Rectal smooth muscle tissue (tissue), 1 donor: ENCODE data around the gene IL17REL.

Experiments used
- H3K27ac ChIP-seq: one replicate; pipeline ENCODE4 v1.7.0; 2013; ENCODE audit warnings: low read depth, low read length, inconsistent platforms
- H3K27me3 ChIP-seq: one replicate; pipeline ENCODE4 v1.7.0; 2013; ENCODE audit warnings: low read length; ENCODE audit not compliant: control insufficient read depth, insufficient read depth
- H3K36me3 ChIP-seq: one replicate; pipeline ENCODE4 v1.7.0; 2013; ENCODE audit warnings: low read length; ENCODE audit not compliant: control insufficient read depth, insufficient read depth
- H3K4me1 ChIP-seq: one replicate; pipeline ENCODE4 v1.7.0; 2013; ENCODE audit warnings: low read length; ENCODE audit not compliant: control insufficient read depth, insufficient read depth
- H3K4me3 ChIP-seq: one replicate; pipeline ENCODE4 v1.7.0; 2013; ENCODE audit warnings: low read length
- H3K9ac ChIP-seq: one replicate; pipeline ENCODE4 v1.7.0; 2013; ENCODE audit warnings: low read length

IL17REL gene

DNA sequence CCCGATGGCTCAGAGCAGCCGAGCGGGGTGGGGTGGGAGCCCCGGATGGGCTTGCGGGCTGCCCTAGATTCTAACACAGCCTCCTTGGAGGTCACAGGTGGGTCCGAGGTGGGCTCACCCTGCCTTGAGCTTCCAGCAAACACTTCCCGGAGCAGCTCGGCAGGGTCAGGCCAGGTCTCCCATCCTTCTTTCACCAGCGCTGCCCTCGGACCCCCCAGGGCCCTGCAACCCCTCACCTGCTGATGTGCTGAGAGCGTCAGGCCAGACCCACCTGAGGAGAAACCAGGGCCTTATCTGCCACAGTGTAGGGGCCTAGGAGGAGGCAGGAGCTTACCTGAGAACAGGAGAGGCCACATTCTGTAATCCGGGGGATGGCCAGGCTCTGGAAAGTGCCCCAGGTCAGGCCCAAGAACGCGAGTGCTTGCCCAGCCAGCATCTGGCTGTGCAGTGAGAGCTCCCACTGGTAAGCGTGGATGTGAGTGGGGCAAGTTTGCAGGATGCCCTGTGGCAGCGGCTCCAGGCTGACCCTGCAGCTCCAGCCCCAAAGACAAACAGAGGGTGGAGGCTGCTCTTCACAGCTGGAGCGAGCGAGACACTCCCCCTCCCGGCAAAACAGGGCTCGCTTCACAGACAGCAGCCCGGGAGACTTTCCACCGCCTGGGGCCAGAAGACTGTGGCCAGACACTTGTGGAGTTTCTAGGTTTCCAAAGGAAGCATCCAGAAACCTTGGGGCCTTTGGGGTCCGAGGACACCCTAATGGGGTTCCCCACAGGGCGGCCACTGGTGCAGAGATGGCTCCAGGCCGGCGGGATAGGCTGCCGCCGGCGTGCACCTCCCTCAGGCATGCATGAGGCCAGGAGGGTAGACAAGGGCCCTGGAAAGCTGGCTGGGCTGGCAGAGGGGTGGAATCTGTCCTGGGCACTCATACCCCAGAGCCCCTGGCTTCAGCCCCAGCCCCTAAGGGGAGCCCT lies at the start of gene IL17REL:
Gene IL17REL (minus strand): TSS at position 555 of the 971 bp plus-strand sequence. CDS start 119 bp downstream, at position 436.
- H3K4me1 ChIP-seq = no peaks in the 10 kb centered on the region
- no peak within 1 kb of the TSS for H3K9ac ChIP-seq
- peaks cover 27% of the 10 kb centered on the region for H3K27me3 ChIP-seq
- no peak within 1 kb of the TSS for H3K4me3 ChIP-seq
- no peak within 1 kb of the TSS for H3K27ac ChIP-seq
- H3K36me3 ChIP-seq = no peaks in the 10 kb centered on the region

DNA sequence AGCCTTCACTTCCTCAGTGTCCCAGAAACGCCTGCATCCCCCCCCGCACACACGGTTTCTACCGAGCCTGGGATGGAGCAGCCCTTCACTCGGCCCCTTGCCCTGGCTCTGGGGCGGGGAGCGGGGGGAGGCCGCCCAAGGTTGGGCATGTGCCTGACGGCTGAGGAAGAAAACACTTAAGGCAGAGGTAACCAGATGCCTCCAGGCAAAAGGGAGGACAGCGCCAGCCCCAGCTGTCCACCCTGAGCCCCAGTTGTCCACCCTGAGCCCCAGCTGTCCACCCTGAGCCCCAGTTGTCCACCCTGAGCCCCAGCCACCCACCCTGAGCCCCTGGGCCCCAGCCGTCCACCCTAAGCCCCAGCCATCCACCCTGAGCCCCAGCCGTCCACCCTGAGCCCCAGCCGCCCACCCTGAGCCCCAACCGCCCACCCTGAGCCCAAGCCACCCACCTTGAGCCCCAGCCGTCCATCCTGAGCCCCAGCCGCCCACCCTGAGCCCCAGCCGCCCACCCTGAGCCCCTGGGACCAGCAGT lies 49.3 kb upstream of the IL17REL start:
- no peak overlapping the region for H3K4me3 ChIP-seq

DNA sequence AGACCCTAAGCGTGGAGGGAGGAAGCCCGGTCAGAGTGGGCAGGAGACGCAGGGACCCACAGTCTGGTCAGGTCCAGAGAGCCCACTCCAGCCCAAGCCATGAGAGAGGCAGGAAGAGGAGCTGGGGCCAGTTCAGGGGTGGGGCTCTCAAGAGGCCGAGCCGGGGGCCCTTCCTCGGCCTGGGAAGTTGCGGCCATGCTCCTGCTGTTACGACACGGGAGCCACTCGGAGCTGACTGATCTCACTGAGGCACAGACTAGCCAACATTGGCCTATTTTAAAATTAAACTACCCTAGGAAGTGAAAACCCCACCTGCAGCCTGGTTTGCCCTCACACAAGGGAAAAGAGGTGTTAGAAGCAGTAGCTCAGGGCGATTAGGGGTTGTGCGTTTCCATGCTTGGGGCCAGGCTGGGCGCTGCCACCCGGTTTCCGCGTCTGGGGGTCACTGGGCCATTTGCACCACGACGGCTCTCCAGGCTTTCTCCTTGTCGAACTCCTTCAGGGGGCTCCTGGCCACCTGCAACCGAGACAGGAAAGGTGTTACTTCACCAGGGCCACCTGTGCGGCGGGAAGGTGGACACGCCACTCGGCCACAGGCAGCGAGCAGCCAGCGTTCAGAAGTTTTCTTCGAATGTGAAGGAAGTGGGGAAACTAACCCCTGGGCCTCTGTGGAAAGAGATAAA lies 48.7 kb upstream of the IL17REL start:
- H3K4me3 ChIP-seq = no peak overlapping the region
- peaks cover 2% of the 10 kb centered on the region for H3K27me3 ChIP-seq
- no peak overlapping the region for H3K9ac ChIP-seq
- H3K4me1 ChIP-seq = no peaks in the 10 kb centered on the region
- no peak overlapping the region for H3K27ac ChIP-seq
- H3K36me3 ChIP-seq = no peaks in the 10 kb centered on the region

More for the DNA sequence above, 49.3 kb upstream of the IL17REL start:
- Histone ChIP-seq H3K27ac (no peak overlapping the region), H3K27me3 (no peaks in the 10 kb centered on the region), H3K36me3 (no peaks in the 10 kb centered on the region), H3K4me1 (no peaks in the 10 kb centered on the region), H3K9ac (no peak overlapping the region)

DNA sequence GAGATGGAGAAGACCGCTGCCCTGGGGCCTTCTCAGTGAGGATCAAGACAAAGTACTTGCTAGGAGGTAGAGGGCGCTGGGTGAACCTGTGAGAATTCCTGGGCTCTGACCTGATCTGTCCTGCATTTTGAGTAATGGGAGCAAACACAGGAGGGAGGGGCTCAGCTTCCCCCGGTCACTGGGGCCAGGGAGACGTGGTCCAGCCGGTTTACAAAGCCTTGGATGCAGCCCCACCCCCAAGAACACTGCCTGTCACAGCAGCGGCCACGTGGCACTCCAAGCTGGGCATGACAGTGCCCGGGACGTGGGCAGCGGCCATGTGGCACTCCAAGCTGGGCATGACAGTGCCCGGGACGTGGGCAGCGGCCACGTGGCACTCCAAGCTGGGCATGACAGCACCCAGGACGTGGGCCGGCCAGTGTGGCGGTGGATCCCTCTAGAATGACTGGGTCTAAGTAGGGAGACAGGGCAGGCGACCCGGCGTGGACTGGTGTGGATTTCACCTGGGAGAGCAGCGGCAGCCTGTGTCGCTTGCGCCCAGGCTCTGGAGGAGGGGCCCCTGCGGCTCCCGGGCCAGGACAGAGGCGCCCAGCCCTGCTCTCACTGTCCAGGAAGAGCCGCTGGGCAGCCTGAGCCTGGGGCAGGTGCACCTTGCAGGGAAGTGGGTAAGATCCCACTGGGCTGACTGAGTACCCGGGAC lies 48.0 kb upstream of the IL17REL start:
- Histone ChIP-seq H3K4me1 (no peaks in the 10 kb centered on the region), H3K27me3 (peaks cover 2% of the 10 kb centered on the region), H3K36me3 (no peaks in the 10 kb centered on the region), H3K4me3 (no peak overlapping the region), H3K9ac (no peak overlapping the region), H3K27ac (no peak overlapping the region)

DNA sequence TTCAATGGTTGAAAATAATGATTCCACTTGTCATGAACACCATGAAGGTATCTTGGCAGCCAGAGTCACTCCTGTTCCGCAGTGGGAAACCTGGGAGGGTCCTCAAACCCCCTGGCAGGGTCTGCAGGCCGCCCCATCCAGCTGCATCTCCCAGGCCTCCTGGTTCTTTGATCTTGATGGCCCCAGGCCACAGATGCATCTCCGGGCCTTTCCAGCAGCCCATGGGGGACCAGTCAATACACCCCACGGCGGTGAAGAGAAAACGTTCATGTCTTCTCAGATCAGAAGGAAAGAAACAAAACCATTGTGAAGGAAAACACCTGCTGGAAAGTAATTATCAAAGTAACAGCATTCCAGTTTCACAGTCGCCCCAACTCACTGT lies 47.3 kb upstream of the IL17REL start:
- no peak overlapping the region for H3K4me3 ChIP-seq
- no peaks in the 10 kb centered on the region for H3K4me1 ChIP-seq
- H3K27ac ChIP-seq = no peak overlapping the region
- H3K9ac ChIP-seq = no peak overlapping the region
- H3K27me3 ChIP-seq = peaks cover 2% of the 10 kb centered on the region
- H3K36me3 ChIP-seq = no peaks in the 10 kb centered on the region

DNA sequence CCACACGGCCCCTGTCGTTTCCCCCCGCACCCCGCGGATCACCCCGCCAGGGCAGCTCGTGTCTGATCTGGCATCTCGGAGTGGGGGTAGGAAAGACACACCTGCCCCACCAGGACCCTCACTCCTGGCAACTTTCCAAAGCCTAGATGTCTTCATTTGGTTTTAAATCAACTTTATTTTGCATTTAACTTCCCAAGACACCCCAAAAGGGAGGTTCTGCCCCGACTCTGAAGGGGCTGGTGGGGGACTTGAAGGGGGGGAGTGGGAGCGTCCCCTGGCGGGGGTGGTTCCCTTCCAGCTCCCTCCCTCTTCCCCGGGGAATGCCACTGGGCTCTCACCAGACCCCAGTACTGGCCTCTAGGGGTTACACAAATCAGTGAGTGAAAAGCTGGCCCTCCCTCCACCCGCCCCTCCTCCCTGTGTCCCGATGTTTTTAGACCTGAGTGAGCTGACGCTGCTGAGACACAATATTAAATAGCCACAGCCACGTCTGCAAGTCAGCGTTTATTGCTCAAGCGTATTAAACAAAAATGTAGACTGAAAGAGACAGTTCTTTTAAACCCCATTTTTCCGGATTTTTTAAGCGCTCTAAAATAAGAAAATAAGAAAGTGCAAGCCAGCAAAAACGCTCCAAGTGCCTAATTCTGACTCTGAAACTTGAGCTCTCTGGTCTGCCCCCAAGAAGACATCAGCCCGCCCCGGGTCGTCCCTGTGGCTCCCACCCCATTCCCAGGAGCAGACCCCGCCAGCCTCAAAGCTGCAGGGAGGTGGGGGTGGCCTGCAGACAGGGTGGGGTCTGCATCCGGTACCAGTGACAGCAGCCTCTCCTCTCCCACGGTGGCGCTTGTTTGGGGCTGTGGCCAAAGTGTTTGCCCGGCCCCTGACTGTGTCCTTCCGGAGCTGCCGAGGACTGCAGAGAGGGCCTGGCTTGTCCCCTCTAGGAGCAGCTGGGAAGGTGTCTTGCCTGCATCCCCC lies 46.6 kb upstream of the IL17REL start:
- no peak overlapping the region for H3K9ac ChIP-seq

DNA sequence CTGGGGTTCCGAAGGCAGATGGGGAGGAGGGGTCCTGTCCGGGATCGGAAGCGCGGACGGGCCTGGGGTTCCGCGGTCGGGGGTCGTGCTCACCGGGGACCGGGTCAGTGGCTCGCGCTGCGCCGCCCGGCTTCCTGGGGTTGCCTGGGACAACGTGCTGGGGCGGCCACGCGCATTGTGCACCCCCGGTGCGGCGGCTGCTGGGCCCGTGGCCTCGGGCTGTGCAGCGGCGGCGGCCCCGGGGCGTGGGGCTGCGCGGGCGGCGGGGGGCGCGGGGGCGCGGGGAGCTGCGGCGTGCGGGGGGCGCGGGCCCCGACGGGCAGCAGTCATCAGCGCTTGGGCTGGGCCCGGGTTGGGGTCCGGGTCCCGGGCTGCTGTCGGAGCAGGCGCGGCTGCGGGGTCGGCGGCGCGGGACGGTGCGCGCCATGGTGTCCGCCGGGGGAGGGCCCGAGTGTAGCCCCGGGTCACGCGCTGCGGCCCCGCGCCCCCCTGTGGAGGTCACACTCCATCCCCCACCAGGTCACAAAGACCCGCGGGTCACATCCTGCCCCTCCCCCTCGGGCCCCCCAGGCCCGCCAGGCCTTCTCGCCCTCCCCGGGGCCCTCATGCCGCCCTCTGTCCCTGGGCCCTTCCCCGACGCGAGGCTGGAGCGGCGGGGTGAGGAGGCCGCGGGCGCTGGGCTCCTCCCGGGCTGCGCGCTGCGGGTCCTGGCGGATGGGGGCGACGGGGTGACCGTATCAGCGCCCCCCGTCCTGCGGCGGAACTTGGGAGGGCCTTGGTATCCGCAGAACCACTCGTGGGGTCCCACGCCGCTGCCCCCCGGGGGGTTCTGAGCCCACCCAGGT lies 45.7 kb upstream of the IL17REL start, which contains the start of gene TTLL8:
Gene TTLL8 (minus strand): TSS at position 238 of the 845 bp plus-strand sequence.
- H3K9ac ChIP-seq = no peak within 1 kb of the TSS
- H3K27me3 ChIP-seq = peaks cover 2% of the 10 kb centered on the region
- H3K4me3 ChIP-seq = no peak within 1 kb of the TSS

More for the DNA sequence above, 46.6 kb upstream of the IL17REL start:
- no peaks in the 10 kb centered on the region for H3K36me3 ChIP-seq
- no peak overlapping the region for H3K4me3 ChIP-seq
- H3K27me3 ChIP-seq = peaks cover 2% of the 10 kb centered on the region
- no peaks in the 10 kb centered on the region for H3K4me1 ChIP-seq
- no peak overlapping the region for H3K27ac ChIP-seq

DNA sequence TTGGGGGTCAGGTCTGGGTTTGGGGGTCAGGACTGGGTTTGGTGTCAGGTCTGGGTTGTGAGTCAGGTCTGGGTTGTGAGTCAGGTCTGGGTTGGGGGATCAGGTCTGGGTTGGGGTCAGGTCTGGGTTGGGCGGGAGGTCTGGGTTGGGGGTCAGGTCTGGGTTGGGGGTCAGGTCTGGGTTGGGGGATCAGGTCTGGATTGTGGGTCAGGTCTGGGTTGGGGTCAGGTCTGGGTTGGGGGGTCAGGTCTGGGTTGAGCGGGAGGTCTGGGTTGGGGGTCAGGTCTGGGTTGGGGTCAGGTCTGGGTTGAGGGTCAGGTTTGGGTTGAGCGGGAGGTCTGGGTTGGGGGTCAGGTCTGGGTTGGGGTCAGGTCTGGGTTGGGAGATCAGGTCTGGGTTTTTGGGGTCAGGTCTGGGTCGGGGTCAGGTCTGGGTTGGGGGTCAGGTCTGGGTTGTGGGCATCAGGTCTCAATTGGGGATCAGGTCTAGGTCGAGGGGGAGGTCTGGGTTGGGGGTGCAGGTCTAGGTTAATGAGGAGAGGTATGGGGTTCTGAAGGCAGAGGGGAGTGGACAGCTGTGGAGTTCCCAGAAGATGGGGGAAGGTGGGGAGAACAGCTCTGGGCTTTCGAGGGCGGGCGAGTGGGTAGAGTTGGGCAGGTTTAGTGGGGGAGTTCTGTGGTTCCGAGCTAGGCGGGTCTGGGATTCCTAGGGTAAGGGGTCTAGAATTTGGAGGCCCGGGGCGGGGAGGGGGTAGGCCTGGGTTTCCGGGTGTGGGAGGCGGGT lies 44.9 kb upstream of the IL17REL start:
- Histone ChIP-seq H3K27me3 (peaks cover 2% of the 10 kb centered on the region), H3K9ac (no peak overlapping the region), H3K36me3 (no peaks in the 10 kb centered on the region), H3K4me1 (no peaks in the 10 kb centered on the region), H3K27ac (no peak overlapping the region), H3K4me3 (no peak overlapping the region)

More for the DNA sequence above, 45.7 kb upstream of the IL17REL start, which contains the start of gene TTLL8:
- Histone ChIP-seq H3K27ac (no peak within 1 kb of the TSS), H3K4me1 (no peaks in the 10 kb centered on the region), H3K36me3 (no peaks in the 10 kb centered on the region)

DNA sequence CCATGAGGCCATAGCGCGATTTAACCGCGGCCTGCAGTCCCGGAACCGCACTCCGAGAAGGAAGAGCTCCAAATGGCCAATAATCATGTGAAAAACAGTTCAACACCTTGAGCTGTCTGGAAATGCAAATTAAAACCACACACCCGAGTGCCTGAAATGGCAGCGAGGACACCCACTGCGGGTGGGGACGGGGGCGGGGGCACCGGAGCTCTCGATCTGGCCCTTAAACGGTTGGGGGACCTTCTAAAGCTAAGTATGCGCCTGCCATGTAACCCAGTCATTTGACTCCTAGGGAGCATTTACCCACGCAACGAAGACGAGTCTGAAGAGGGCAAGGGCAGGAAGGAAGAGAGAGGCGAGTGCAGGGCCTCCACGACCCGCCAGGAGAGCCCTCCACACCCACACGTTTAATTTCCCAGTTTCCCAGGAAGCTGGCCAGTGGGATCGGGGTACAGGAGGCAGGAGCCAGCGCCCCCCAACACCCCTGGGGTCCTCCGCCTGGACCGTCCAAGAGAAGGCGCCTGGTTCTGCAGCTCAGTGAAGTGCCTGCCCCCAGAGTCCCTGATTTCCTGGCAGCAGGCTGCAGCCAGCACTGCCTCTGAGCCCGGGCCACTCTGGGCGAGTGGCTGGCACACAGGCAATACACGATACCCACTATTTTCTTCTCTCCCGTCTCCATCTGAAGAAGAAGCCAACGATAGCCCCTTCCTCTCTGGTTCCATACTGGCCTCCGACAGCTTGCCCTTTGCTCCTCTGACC lies 43.8 kb upstream of the IL17REL start:
- H3K36me3 ChIP-seq = no peaks in the 10 kb centered on the region
- H3K4me1 ChIP-seq = no peaks in the 10 kb centered on the region
- no peak overlapping the region for H3K4me3 ChIP-seq
- H3K9ac ChIP-seq = no peak overlapping the region
- H3K27ac ChIP-seq = no peak overlapping the region
- H3K27me3 ChIP-seq = peaks cover 2% of the 10 kb centered on the region

DNA sequence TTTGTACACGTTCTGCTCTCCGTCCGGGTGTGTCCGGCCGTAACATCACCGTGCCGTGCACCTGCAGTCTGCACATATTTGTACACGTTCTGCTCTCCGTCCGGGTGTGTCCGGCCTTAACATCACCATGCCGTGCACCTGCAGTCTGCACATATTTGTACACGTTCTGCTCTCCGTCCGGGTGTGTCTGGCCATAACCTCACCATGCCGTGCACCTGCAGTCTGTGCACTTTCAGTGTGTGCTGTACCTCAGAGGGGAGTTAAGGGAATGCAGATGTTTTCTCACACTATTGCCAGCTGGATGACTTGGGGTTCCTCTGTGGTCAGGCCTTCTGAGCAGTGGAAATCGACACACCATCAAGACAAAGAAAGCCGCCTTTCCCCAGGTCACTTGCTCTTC lies 41.3 kb upstream of the IL17REL start:
- Histone ChIP-seq H3K4me1 (no peaks in the 10 kb centered on the region), H3K36me3 (no peaks in the 10 kb centered on the region), H3K27ac (no peak overlapping the region), H3K27me3 (peaks cover 2% of the 10 kb centered on the region), H3K4me3 (no peak overlapping the region), H3K9ac (no peak overlapping the region)
